ENCODE data around the gene U2AF1L4.
"Not testable (repeated sequence)": the region's sequence is repeated elsewhere in the genome, so short reads cannot be mapped to it uniquely, and the experiment has no call there.

The U2AF1L4 gene

DNA sequence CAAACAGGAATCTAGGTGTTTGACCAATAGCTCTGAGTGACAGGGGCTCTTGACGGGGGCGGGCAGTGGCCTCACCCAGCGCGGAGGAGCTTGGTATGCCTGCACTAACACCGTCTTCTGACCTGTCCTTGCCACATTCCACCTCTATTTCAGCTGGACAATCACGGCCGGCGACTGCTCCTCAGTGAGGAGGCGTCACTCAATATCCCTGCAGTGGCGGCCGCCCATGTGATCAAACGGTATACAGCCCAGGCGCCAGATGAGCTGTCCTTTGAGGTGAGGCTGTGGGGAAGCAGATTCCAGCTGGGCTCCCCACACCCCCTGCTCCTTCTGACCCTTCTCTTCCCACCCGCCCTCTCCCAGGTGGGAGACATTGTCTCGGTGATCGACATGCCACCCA is 34.8 kb upstream of the U2AF1L4 start:
- DNase-seq, result no peak

- no peak for DNase-seq
Measured at GRCh38 chr19:35779033-35779432, 33.8 kb upstream of the U2AF1L4 start.

GRCh38 chr19:35777961-35778360 is 32.7 kb upstream of the U2AF1L4 start:
- no peak for DNase-seq

- DNase-seq, result no peak
Measured at GRCh38 chr19:35777086-35777841, 32.0 kb upstream of the U2AF1L4 start.

- no peak for DNase-seq
Measured at GRCh38 chr19:35776102-35776788, 31.0 kb upstream of the U2AF1L4 start.

- peak; percentile 99 for DNase-seq
Measured at GRCh38 chr19:35775298-35776101, 30.3 kb upstream of the U2AF1L4 start, which contains the start of gene ARHGAP33. Gene ARHGAP33, plus strand, starts transcription at chr19:35775564. Its CDS starts 95 bp downstream, at chr19:35775659.

DNA sequence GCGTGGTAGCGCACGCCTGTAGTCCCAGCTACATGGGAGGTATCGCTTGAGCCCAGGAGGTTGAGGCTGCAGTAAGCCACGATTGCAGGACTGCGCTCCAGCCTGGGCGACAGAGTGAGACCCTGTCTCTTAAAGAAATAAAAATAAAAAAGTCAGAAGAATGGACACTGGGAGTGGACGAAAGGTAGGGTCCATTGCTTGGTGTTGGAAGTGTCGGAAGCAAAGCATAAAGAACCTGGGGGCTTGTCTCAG is 29.8 kb upstream of the U2AF1L4 start:
- DNase-seq, result no peak

DNA sequence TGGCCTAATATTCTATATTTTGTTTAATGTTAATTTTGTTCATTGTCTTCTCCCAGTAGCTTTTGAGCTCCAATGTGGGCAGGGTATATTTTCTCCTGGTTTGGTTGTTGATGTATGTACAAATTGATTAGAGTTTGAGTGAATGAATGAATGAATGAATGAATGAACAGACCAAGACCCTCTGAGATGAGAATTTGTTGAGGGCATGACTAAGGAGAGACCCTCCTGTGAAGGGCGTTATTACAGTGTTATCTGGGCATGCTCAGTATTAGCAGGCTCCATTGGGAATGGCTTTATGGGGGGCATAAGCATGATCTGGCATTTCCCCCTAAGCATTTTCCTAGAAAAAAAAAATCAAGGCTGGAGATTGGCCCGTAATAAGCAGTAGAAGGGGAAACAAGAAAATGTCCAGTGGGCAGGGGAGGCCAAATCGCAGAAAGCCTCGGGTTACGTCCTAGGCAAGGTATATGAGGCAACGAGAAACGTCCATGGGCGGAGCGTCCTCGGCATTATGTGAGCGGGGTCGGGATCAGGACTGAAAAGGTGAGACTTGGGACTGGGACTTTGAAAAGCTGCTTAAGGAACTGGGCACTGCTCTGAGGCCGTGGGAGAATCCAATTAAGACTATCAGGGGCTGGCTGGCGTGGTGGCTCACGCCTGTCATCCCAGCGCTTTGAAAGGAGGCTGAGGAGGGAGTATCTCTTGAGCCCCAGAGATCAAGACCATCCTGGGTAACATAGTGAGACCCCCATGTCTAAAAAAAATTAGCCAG is 29.2 kb upstream of the U2AF1L4 start:
- no peak for DNase-seq

DNA sequence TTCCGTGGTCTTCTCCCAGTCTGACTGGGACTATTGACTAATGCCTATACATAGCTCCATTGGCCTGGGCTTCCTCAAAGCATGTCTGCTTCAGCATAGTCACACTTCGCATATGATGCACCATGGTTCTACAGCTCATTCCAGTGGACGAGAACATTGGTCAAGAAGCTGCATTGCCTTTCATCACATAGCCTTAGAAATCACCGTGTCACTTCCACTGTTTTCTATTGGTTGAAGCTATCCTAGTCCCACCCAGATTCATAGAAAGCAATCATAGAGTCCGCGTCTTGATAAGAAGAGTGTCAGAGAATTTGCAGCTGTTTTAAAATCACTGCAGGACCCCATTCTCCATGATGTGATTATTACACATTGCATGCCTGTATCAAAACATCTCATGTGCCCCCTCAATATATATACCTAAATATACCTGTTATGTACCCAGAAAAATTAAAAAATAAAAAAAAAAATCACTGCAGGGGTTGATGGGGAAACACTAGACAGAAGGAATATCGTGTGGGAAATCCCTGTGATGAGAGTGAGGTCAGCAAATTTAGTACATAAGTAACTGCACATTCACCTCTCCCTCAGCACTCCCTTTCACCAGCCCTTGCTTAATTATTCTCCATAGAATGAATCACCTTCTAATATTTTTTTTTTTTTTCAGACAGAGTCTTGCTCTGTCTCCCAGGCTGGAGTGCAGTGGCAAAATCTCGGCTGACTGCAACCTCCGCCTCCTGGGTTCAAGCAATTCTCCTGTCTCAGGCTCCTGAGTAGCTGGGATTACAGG is 28.0 kb upstream of the U2AF1L4 start:
- DNase-seq, result no peak

DNA sequence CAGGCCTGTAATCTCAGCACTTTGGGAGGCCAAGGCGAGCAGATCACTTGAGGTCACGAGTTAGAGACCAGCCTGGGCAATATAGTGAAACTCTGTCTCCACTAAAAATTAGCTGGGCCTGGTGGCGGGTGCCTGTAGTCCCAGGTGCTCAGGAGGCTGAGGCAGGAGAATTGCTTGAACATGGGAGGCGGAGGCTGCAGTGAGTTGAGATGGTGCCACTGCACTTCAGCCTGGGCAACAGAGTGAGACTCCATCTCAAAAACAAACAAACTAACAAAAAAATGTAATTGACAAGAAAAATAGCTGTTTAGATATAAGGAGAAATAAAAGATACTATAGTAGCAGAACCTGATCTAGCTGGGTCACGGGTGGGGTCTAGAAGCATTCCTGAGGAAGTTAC is 27.1 kb upstream of the U2AF1L4 start:
- DNase-seq, result not testable (repeated sequence)

GRCh38 chr19:35768082-35768421 is 22.8 kb upstream of the U2AF1L4 start:
- no peak for DNase-seq

DNA sequence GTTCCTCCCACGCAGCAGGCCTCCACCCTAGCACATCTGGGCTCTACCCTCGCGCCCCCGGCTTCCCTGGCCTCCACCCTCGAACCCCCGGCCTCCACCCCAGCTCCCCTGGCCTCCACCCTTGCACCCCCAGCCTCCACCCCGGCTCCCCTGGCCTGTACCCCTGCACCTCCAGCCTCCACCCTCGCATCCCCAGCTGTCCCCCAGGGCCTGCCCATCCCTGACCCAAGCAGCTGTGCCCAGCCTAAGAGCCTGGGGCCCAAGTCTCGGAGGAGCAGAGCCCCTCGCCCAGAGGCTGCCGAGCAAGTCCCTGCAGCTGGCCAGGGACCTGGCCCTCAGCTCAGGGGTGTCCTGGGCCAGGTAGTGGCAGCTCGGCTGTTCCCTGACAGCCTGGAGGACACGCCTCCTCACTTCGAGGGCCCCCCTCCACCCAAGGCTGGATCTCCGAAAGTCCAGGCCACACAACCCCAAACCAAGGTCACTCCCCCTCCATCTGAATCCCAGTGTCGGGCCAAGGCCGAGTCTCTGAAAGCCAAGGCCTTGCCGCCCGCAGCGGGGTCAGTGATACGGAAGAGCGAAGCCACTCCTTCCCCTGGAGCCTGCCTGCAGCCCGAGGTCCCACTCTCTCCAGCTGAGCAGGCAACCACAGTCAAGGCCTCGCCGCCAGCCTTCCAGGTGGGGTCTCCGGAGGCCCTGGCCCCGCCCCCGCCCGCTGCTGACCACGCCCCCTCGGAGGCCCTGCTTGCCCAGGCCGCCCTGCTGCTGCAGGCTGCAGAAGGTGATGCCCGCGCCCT is 22.3 kb upstream of the U2AF1L4 start:
- no peak for DNase-seq

DNA sequence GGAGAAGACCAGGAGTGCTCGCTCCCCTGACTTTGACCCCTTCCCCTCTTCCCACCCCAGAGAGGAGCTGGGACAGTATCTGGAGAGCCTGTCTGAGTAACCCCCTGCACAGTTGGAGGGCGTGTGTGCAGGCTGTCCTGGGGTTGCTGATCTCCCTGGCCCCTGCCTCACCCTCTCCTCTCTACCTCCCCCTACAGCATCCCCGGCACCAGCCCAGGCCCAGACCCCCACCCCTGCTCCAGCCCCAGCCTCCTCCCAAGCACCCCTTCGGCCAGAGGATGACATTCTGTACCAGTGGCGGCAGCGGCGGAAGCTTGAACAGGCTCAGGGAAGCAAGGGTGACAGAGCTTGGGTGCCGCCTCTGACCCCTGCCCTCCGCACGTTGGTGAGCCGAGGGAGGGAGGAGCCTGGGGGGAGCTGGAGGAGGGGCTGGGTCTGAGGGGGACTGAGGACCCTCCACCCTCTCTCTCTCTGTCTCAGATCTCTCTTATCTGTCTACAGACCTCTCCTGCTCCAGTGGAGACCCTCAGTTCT is 21.4 kb upstream of the U2AF1L4 start:
- DNase-seq, result no peak

- DNase-seq, result no peak
Measured at GRCh38 chr19:35764432-35765315, 19.5 kb upstream of the U2AF1L4 start.

- DNase-seq, result no peak
Measured at GRCh38 chr19:35760711-35761349, 15.6 kb upstream of the U2AF1L4 start.

DNA sequence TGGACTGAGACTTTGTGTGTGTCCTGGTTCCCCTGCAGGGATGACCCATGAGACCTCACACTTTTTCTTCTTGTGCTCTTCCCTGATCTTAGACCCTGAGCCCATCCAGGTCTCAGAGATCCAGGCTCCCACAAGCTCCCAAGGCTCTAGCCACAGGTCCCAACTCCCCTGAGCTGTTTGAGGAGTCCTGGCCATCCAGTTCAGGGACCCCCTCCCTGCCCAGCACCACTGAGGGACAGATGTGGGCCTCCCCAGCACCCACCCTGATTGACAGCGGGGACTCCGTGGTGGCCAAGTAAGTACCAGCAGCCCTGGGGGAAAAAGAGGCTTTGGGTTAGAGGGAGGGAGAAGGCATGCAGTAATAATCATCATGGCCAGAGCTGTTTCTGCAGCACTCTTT is 14.5 kb upstream of the U2AF1L4 start:
- no peak for DNase-seq

DNA sequence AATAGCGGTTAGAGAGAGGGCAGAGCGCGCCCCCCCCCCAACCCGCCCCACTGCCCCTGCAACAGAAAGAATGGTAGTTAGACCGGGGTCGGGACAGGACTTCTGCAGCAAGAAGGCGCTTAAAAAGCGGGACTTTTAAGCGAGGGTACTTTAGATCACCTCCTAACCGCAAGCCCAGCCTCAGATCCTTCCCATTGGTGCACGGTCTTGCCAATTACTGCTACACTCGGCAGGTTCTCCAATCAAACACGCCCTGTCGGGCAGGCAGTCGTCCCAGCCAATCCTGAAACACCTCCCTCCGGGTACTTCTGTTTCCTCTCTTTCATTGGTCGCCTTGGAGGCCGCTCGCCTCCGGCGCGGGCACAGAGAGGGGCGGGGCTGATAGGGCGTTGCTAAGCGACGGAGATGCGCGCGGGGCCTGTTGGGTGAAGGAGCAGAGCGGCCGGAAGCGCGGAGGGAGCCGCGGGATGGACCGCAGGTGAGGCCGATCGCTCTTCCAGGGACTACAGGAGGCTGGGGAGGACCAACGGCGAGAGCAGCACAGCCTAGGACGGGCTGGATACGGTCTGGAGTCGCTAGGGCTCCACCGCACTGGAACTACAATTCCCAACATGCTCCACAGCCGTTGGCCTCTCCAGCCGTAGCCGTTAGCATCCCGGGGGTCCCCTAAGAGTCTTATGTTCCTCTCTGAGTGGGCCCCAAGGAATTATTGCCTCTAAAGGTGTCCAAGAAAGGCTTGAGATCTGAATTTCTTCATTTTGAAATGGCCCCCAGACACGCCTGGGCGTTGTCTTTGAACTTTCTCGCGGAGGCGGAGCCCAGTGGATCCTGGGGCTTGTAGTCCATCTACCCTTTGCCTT is 12.8 kb upstream of the U2AF1L4 start, which contains the start of gene PROSER3:
Gene PROSER3, plus strand, starts transcription at position 428 of the 860 bp plus-strand sequence. Its CDS starts 40 bp downstream, at position 468.
- DNase-seq, result peak; percentile 97

- DNase-seq, result no peak
Measured at GRCh38 chr19:35757231-35757748, 12.1 kb upstream of the U2AF1L4 start.
